ENCODE measurements around the gene SLC26A6. TPM values are rescaled to one million over a fixed set of nuclear protein-coding genes. Genes with fewer than 3 reads are reported as not detected.

SLC26A6 gene
- total RNA-seq, 6 experiments from 2014 or later, result 6.6 to 9.9 (median 8.6) TPM

DNA sequence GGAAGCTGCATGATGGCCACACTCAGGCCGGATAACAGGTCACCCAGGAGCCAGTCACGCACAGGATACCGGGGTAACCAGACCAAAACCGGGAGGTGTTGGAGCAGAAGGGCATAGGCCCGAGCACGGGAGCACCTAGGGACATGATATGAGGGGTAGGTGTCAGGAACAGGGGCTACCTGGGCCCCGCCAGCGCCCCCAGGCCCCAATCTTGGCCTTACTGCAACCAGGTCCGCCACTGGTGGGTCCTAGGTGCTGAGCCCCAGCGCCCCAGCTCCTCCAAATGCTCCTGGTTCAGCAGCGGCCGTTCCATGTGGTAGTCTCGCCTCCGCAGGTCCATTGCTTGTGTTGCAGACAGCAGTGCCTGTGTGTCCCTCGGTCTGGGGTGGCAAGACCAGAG, 2.0 kb downstream of the SLC26A6 start:
- no peak for TF ChIP-seq POLR2A (IDR thresholded peaks at IDR 0.05)
- TF ChIP-seq, protein P1, sequence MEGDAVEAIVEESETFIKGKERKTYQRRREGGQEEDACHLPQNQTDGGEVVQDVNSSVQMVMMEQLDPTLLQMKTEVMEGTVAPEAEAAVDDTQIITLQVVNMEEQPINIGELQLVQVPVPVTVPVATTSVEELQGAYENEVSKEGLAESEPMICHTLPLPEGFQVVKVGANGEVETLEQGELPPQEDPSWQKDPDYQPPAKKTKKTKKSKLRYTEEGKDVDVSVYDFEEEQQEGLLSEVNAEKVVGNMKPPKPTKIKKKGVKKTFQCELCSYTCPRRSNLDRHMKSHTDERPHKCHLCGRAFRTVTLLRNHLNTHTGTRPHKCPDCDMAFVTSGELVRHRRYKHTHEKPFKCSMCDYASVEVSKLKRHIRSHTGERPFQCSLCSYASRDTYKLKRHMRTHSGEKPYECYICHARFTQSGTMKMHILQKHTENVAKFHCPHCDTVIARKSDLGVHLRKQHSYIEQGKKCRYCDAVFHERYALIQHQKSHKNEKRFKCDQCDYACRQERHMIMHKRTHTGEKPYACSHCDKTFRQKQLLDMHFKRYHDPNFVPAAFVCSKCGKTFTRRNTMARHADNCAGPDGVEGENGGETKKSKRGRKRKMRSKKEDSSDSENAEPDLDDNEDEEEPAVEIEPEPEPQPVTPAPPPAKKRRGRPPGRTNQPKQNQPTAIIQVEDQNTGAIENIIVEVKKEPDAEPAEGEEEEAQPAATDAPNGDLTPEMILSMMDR (IDR thresholded peaks at IDR 0.05), result no peak
- intact Hi-C loops (cut with DNase I), result no loop called here
- no peaks in the 10 kb centered on the region for H3K27me3 ChIP-seq

DNA sequence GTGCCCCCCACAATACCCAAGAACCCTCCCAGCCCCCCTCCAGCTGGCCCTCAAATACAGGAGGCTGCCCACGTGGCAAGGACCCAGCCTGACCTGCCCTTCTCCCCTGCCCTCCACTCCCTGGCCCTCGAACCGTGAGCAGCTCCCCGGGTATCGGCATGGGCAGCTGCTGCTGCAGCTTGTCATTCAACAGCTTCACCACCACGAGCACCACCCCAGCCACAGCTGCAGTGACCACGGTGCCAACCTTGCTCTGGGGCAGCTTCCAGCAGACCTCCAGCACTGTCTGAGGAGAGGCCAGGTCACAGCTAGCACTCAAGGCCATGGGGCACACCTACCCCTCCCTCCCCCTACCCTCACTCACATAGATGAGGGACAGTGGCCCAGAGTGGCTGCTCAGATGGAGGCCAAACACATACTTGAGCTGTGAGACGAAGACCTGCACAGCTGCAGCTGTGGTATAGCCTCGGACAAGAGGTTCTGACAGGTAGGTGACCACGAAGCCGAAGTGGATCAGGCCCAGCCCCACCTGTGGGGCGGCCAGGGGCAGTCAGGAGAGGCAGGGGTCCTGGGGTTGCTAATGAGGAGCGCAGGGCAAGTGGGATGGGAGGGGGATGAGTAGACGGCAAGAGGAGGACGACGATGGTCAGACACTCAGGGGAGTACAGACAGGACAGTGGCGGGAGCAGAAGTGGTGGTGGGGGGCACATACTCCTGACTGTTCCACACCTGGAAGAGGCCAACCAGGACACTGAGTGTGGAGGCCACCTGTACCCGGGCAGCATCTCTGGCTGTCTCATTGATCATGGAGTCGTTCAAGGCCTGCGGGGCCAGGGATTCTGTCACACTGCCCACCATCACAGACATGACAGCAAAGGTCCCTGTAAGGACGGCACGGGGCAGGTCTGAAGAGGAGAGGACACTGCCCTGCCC, 3.5 kb downstream of the SLC26A6 start:
- no peaks in the 10 kb centered on the region for H3K27me3 ChIP-seq
- intact Hi-C loops (cut with DNase I), result no loop called here
- no peak for ATAC-seq
- no peak overlapping the region for H3K4me3 ChIP-seq
- H3K27ac ChIP-seq, result no peak overlapping the region
- peaks cover 0 to 7% (median 0%) of the 10 kb centered on the region in 4 donors for H3K36me3 ChIP-seq
- H3K9me3 ChIP-seq, result no peaks in the 10 kb centered on the region
- no peak for TF ChIP-seq POLR2A (IDR thresholded peaks at IDR 0.05)
- TF ChIP-seq, protein P1 (IDR thresholded peaks at IDR 0.05), result no peak
- WGBS (ENCODE audit: insufficient coverage, low coverage, low lambda C conversion rate, missing lambda C conversion rate), result 98% methylated on average over 9 of the region's 22 CpGs
- no peak for DNase-seq
- H3K4me1 ChIP-seq, result peaks cover 0 to 11% (median 0%) of the 10 kb centered on the region in 4 donors

More for the DNA sequence above, 2.0 kb downstream of the SLC26A6 start:
- no peak for DNase-seq
- peaks cover 0 to 7% (median 0%) of the 10 kb centered on the region in 4 donors for H3K36me3 ChIP-seq
- H3K4me1 ChIP-seq, result peaks cover 0 to 11% (median 0%) of the 10 kb centered on the region in 4 donors
- no peak overlapping the region for H3K4me3 ChIP-seq
- 100% methylated on average over 4 of the region's 15 CpGs for WGBS (ENCODE audit: insufficient coverage, low coverage, low lambda C conversion rate, missing lambda C conversion rate)
- H3K27ac ChIP-seq, result no peak overlapping the region
- no peaks in the 10 kb centered on the region for H3K9me3 ChIP-seq
- ATAC-seq, result no peak

DNA sequence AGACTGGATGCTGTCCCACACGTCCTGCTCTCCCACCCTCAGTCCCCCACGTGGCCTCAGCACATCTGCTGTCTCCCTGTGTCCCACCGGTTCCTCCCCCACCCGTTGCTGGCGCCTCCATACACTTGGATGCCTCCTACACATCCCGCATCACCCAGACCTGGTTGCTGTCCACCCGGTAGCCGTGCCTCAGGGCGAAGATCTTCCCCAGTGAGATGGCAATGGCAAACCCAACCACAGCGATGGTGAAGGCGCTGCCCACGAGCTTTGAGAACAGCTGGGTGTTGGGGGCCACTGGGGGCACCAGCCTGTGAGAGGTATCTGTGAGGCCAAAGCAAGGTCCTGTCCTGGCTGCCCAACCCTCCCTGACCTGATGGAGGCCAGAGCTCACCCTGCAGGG, 4.4 kb downstream of the SLC26A6 start:
- DNase-seq, result no peak
- Histone ChIP-seq H3K36me3 (peaks cover 0 to 7% (median 0%) of the 10 kb centered on the region in 4 donors), H3K4me3 (no peak overlapping the region), H3K27me3 (no peaks in the 10 kb centered on the region), H3K4me1 (peaks cover 0 to 11% (median 0%) of the 10 kb centered on the region in 4 donors), H3K27ac (no peak overlapping the region), H3K9me3 (no peaks in the 10 kb centered on the region)
- intact Hi-C loops (cut with DNase I), result no loop called here
- no peak for TF ChIP-seq POLR2A (IDR thresholded peaks at IDR 0.05)
- TF ChIP-seq, protein P1 (IDR thresholded peaks at IDR 0.05), result no peak
- no CpG with 5 or more reads among the region's 12 CpGs for WGBS (ENCODE audit: insufficient coverage, low coverage, low lambda C conversion rate, missing lambda C conversion rate)
- no peak for ATAC-seq

DNA sequence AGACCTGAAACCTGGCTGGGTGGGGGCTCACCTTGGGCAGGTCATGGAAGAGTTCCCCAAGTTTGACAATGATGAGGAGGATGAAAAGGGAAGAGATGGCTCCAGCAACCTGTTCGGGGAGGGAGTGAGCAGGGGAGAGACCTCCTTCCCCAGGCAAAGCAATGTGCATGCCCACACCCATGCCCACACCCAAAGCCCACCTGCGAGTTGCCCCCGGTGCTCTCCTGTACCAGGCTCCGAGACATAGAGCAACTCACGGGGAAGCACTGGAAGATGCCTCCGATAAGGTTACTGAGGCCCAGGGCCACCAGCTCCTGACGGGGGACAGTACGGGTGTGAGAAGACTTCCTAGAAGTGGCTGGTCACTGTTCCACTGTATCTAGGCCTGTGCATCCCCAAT, 4.9 kb downstream of the SLC26A6 start:
- WGBS (ENCODE audit: insufficient coverage, low coverage, low lambda C conversion rate, missing lambda C conversion rate), result no CpG with 5 or more reads among the region's 8 CpGs
- Histone ChIP-seq H3K36me3 (peaks cover 0 to 7% (median 0%) of the 10 kb centered on the region in 4 donors), H3K9me3 (no peaks in the 10 kb centered on the region), H3K4me3 (no peak overlapping the region), H3K27ac (no peak overlapping the region), H3K4me1 (peaks cover 0 to 11% (median 0%) of the 10 kb centered on the region in 4 donors), H3K27me3 (no peaks in the 10 kb centered on the region)
- no peak for TF ChIP-seq POLR2A (IDR thresholded peaks at IDR 0.05)
- TF ChIP-seq, protein P1 (IDR thresholded peaks at IDR 0.05), result no peak
- ATAC-seq (no peak), DNase-seq (no peak)
- intact Hi-C loops (cut with DNase I), result no loop called here
